Forelimb muscle (tissue), 1 donor: Measurements from ENCODE around the gene JAK2. TPM values are rescaled to one million over a fixed set of nuclear protein-coding genes. Genes with fewer than 3 reads are reported as not detected.
"Not testable (repeated sequence)": the region's sequence is repeated elsewhere in the genome, so short reads cannot be mapped to it uniquely, and the experiment has no call there.

Experiments
- DNase-seq: peaks from one replicate; pipeline ENCODE4 v3.0.0-alpha.2; 2013; ENCODE audit warnings: low read depth
- polyA plus RNA-seq: library from polyadenylated mRNA; unstranded; fragments of 120-200 nt; gene quantifications from one replicate; pipeline ENCODE4 v1.2.1, GENCODE V29; 2013; ENCODE audit not compliant: insufficient read length

The JAK2 gene
- polyA plus RNA-seq, 1 donor: 13.5 TPM

GRCh38 chr9:4980086-4980727 lies 4.9 kb upstream of the JAK2 start:
- DNase-seq: no peak

GRCh38 chr9:4982721-4983482 lies 2.2 kb upstream of the JAK2 start:
- no peak for DNase-seq

- DNase-seq: no peak
Observed at GRCh38 chr9:4983601-4984165, 1.4 kb upstream of the JAK2 start.

GRCh38 chr9:4984171-4984620 lies 876 bp upstream of the JAK2 start:
- DNase-seq: no peak

- DNase-seq: no peak
Observed at GRCh38 chr9:4985386-4986266, 554 bp downstream of the JAK2 start.

- no peak for DNase-seq
Observed at GRCh38 chr9:4986296-4986695, 1.2 kb downstream of the JAK2 start.

- DNase-seq: no peak
Observed at GRCh38 chr9:4986783-4987182, 1.7 kb downstream of the JAK2 start.

GRCh38 chr9:4987961-4988421 lies 2.9 kb downstream of the JAK2 start:
- DNase-seq: no peak

- DNase-seq: no peak
Observed at GRCh38 chr9:4992872-4993271, 7.8 kb downstream of the JAK2 start.

- DNase-seq: no peak
Observed at GRCh38 chr9:4994166-4994890, 9.3 kb downstream of the JAK2 start.

- DNase-seq: no peak
Observed at GRCh38 chr9:4997196-4997595, 12.1 kb downstream of the JAK2 start.

GRCh38 chr9:4997631-4998030 lies 12.6 kb downstream of the JAK2 start:
- no peak for DNase-seq

GRCh38 chr9:5002811-5003210 lies 17.7 kb downstream of the JAK2 start:
- no peak for DNase-seq

- no peak for DNase-seq
Observed at GRCh38 chr9:5004481-5004880, 19.4 kb downstream of the JAK2 start.

GRCh38 chr9:5008202-5008601 lies 23.1 kb downstream of the JAK2 start:
- DNase-seq: no peak

GRCh38 chr9:5013374-5013773 lies 28.3 kb downstream of the JAK2 start:
- peak; percentile 32 for DNase-seq

- no peak for DNase-seq
Observed at GRCh38 chr9:5015934-5016333, 30.9 kb downstream of the JAK2 start.

- DNase-seq: no peak
Observed at GRCh38 chr9:5025416-5025815, 40.3 kb downstream of the JAK2 start.

- DNase-seq: not testable (repeated sequence)
Observed at GRCh38 chr9:5031941-5032340, 46.9 kb downstream of the JAK2 start.

- no peak for DNase-seq
Observed at GRCh38 chr9:5040730-5041389, 55.8 kb downstream of the JAK2 start.
